K562 (cell line): ENCODE results near the gene MEIKIN. TPM values are rescaled to one million over a fixed set of nuclear protein-coding genes. Genes with fewer than 3 reads are reported as not detected.
A peak's percentile ranks its signal among the peaks of the same experiment; 100 is the strongest.
"Not testable (repeated sequence)": the region's sequence is repeated elsewhere in the genome, so short reads cannot be mapped to it uniquely, and the experiment has no call there.

Experiments used
- ATAC-seq: fragments of 200-7000 bp; cut with Tn5 transposase; 3 replicates; pipeline ENCODE4 v1.9.1; 2020; ENCODE audit warnings: moderate library complexity
- BruUV-seq: library from RNA; stranded (reverse); fragments of 400-500 nt; replicated peaks from 2 replicates; lab custom pipeline; 2021; lab: Mats Ljungman, UMichigan
- CTCF ChIA-PET: fragments of 300-600 bp; formaldehyde crosslinking; extraction: SDS; loops from one replicate; lab custom pipeline; 2021; ENCODE audit warnings: low intra/inter-chr PET ratio; lab: Yijun Ruan, JAX
- POLR2A ChIA-PET: fragments of 300-600, 350-650 bp; sonication (Branson Sonifier 250); formaldehyde crosslinking; extraction: SDS; loops from one replicate; lab custom pipeline; 2021; ENCODE audit warnings: antibody characterized with exemption, inconsistent platforms; lab: Yijun Ruan, JAX
- DNase-seq, 4 experiments: peaks; one replicate each; pipeline versions ENCODE4 v3.0.0 to v3.0.0-alpha.2; 2011 to 2018; ENCODE audit warnings: low spot score in 3 of 4, mixed read lengths in 3 of 4; ENCODE audit errors: extremely low read depth in 1 of 4
- FAIRE-seq: peaks from 2 replicates; lab custom pipeline; 2011; peaks lifted over from hg19 to GRCh38; lab: Jason Lieb, UNC
- H2AFZ ChIP-seq: 2 replicates; pipeline ENCODE4 v1.6.0; 2011; ENCODE audit warnings: low read depth, low read length, control low read depth, inconsistent platforms
- H3K27ac ChIP-seq: fragments of 200-600 bp; 3 replicates; pipeline ENCODE4 v1.8.0; 2011; ENCODE audit warnings: low read depth, mild to moderate bottlenecking, control low read depth, inconsistent platforms, low read length, moderate library complexity, mixed read lengths; ENCODE audit errors: extremely low read depth
- H3K27me3 ChIP-seq, 2 experiments: fragments of 300-600 bp in 1 of 2; 2 replicates in 1 of 2; 3 replicates in 1 of 2; pipeline versions ENCODE4 v1.6.0 to v1.8.0; 2011; ENCODE audit warnings: inconsistent platforms in 2 of 2, low read length in 2 of 2, mild to moderate bottlenecking in 1 of 2, mixed read lengths in 1 of 2, moderate library complexity in 1 of 2; ENCODE audit not compliant: control insufficient read depth in 2 of 2, insufficient read depth in 2 of 2
- H3K36me3 ChIP-seq: fragments of 300-600 bp; 3 replicates; pipeline ENCODE4 v1.8.0; 2011; ENCODE audit warnings: mild to moderate bottlenecking, low read length, inconsistent platforms; ENCODE audit not compliant: control insufficient read depth, insufficient read depth
- H3K4me1 ChIP-seq, 2 experiments: fragments of 200-600 bp in 1 of 2; replicated peaks in 1 of 2; 2 replicates in 1 of 2; 3 replicates in 1 of 2; pipeline versions ENCODE4 v1.5.1 to v1.8.0; 2011; ENCODE audit warnings: inconsistent platforms in 2 of 2, low read length in 2 of 2, mild to moderate bottlenecking in 1 of 2, mixed read lengths in 1 of 2, moderate library complexity in 1 of 2; ENCODE audit not compliant: control insufficient read depth in 2 of 2, insufficient read depth in 2 of 2
- H3K4me2 ChIP-seq: 2 replicates; pipeline ENCODE4 v1.6.1; 2011; ENCODE audit warnings: low read length, control low read depth, inconsistent platforms, mixed read lengths; ENCODE audit not compliant: insufficient read depth
- H3K4me3 ChIP-seq: fragments of 200-600 bp; sonication (generic), shearing (Covaris generic); 2 replicates; pipeline ENCODE4 v1.5.1; 2016; ENCODE audit warnings: control low read depth, inconsistent platforms
- H3K79me2 ChIP-seq: fragments of 200-600 bp; 3 replicates; pipeline ENCODE4 v1.8.0; 2011; ENCODE audit warnings: low read length, inconsistent platforms; ENCODE audit not compliant: control insufficient read depth, insufficient read depth
- H3K9ac ChIP-seq, 2 experiments: 2 replicates each; pipeline versions ENCODE4 v1.6.0 to v1.6.1; 2011; ENCODE audit warnings: low read depth in 2 of 2, low read length in 2 of 2, control low read depth in 1 of 2, inconsistent platforms in 1 of 2, mild to moderate bottlenecking in 1 of 2, mixed read lengths in 1 of 2; ENCODE audit not compliant: insufficient read depth in 1 of 2
- H3K9me1 ChIP-seq: one replicate; pipeline ENCODE4 v1.6.0; 2011; ENCODE audit warnings: inconsistent platforms, mild to moderate bottlenecking, low read length, moderate library complexity; ENCODE audit not compliant: control insufficient read depth, insufficient read depth
- H3K9me3 ChIP-seq: replicated peaks from 2 replicates; pipeline ENCODE4 v1.5.1; 2011; ENCODE audit warnings: low read depth, low read length, inconsistent platforms; ENCODE audit not compliant: control insufficient read depth, insufficient read depth
- H4K20me1 ChIP-seq: replicated peaks from 2 replicates; pipeline ENCODE4 v1.6.1; 2011; ENCODE audit warnings: low read length, inconsistent platforms, mixed read lengths; ENCODE audit not compliant: control insufficient read depth, insufficient read depth
- BCL6 ChIP-seq: fragments of 250-450 bp; sonication (Bioruptor Pico); IDR thresholded peaks from 2 replicates; pipeline ENCODE4 v1.4.0; 2020
- CC2D1A ChIP-seq: fragments of 450-650 bp; IDR thresholded peaks from 2 replicates; pipeline ENCODE4 v1.6.1; 2017; ENCODE audit warnings: mild to moderate bottlenecking
- E2F3 ChIP-seq: fragments of 250-450 bp; sonication (Bioruptor Pico); IDR thresholded peaks from 2 replicates; pipeline ENCODE4 v1.4.0; 2020; ENCODE audit warnings: mild to moderate bottlenecking
- JUN ChIP-seq, 2 experiments: sonication (generic) in 1 of 2; formaldehyde crosslinking in 1 of 2; IDR thresholded peaks; 2 replicates each; pipeline versions ENCODE4 v1.6.1 to v1.8.0; 2012 to 2022; ENCODE audit warnings: borderline replicate concordance in 2 of 2, mild to moderate bottlenecking in 2 of 2, improper control_type of control experiment in 1 of 2, low read depth in 1 of 2, low read length in 1 of 2, missing genetic modification reagents in 1 of 2
- KDM4B ChIP-seq, 2 experiments: fragments of 450-650 bp in 1 of 2; sonication (generic) in 1 of 2; IDR thresholded peaks; 2 replicates each; pipeline ENCODE4 v1.6.1; 2016 to 2017; ENCODE audit warnings: borderline replicate concordance in 2 of 2, antibody characterized with exemption in 1 of 2, low read depth in 1 of 2, mild to moderate bottlenecking in 1 of 2
- MEF2A ChIP-seq: IDR thresholded peaks from 2 replicates; pipeline ENCODE4 v1.6.1; 2011; ENCODE audit warnings: low read depth, mild to moderate bottlenecking, low read length, moderate library complexity; ENCODE audit not compliant: control insufficient read depth
- MIER1 ChIP-seq: fragments of 450-650 bp; IDR thresholded peaks from 2 replicates; pipeline ENCODE4 v1.6.1; 2016; ENCODE audit warnings: antibody characterized with exemption, mild to moderate bottlenecking, low read depth
- NR1H2 ChIP-seq: sonication (generic); formaldehyde crosslinking; IDR thresholded peaks from 2 replicates; pipeline ENCODE4 v1.4.0; 2020; ENCODE audit warnings: mild to moderate bottlenecking, missing genetic modification reagents
- OTX1 ChIP-seq: fragments of 450-650 bp; formaldehyde crosslinking; IDR thresholded peaks from 2 replicates; pipeline ENCODE4 v1.4.0; 2022; ENCODE audit warnings: mild to moderate bottlenecking
- RBM25 ChIP-seq: fragments of 200-400 bp; formaldehyde crosslinking; IDR thresholded peaks from 2 replicates; pipeline ENCODE4 v1.6.1; 2018; ENCODE audit warnings: low read length, low read depth, moderate library complexity; ENCODE audit not compliant: severe bottlenecking
- SAP30 ChIP-seq: fragments of 200-600 bp; sonication (generic); IDR thresholded peaks from 2 replicates; pipeline ENCODE4 v1.6.1; 2012; ENCODE audit warnings: borderline replicate concordance, low read depth, mild to moderate bottlenecking, moderate library complexity, low read length, control low read depth, inconsistent platforms; ENCODE audit not compliant: insufficient read depth, poor library complexity, severe bottlenecking
- ZFP36 ChIP-seq: fragments of 150-350 bp; IDR thresholded peaks from 2 replicates; pipeline ENCODE4 v1.6.1; 2018; ENCODE audit warnings: low read length, low read depth; ENCODE audit not compliant: partially characterized antibody
- ZNF12 ChIP-seq: sonication (generic); formaldehyde crosslinking; IDR thresholded peaks from 2 replicates; pipeline ENCODE4 v1.4.0; 2020; ENCODE audit warnings: mild to moderate bottlenecking, missing genetic modification reagents
- ZNF124 ChIP-seq: sonication (generic); formaldehyde crosslinking; IDR thresholded peaks from 2 replicates; pipeline ENCODE4 v1.8.1; 2022; ENCODE audit warnings: missing genetic modification reagents
- ZNF431 ChIP-seq: sonication (generic); formaldehyde crosslinking; IDR thresholded peaks from 2 replicates; pipeline ENCODE4 v1.8.0; 2022; ENCODE audit warnings: mild to moderate bottlenecking, missing genetic modification reagents
- ZNF584 ChIP-seq: fragments of 200-800 bp; sonication (Bioruptor generic); IDR thresholded peaks from 2 replicates; pipeline ENCODE4 v1.6.1; 2016; ENCODE audit warnings: low read depth, mild to moderate bottlenecking, missing genetic modification characterization, missing compliant biosample characterization
- ZNF79 ChIP-seq: fragments of 250-450 bp; sonication (Bioruptor Pico); IDR thresholded peaks from 2 replicates; pipeline ENCODE4 v1.4.0; 2020; ENCODE audit warnings: low read depth, mild to moderate bottlenecking, moderate library complexity
- WGBS: fragments of 100-300 bp; shearing (Covaris generic); methylation state at CpG from one replicate; pipeline ENCODE4 v1.1.6; 2016; ENCODE audit warnings: low coverage, mixed read lengths; ENCODE audit not compliant: insufficient coverage; ENCODE audit errors: missing lambda C conversion rate; 5-methylcytosine and 5-hydroxymethylcytosine counted together
- in situ Hi-C: fragments of 300-500 bp; cut with MboI; formaldehyde crosslinking; loops from 4 replicates; pipeline ENCODE4 v1.15.0; 2018; ENCODE audit warnings: inconsistent platforms, mixed read lengths
- intact Hi-C: fragments of 100-400 bp; cut with micrococcal nuclease; formaldehyde crosslinking; loops from 2 replicates; pipeline ENCODE4 v1.14.2; 2022
- polyA plus RNA-seq, 8 experiments: library from polyadenylated mRNA; depleted of rRNA in 4 of 8; stranded (reverse) in 5 of 8; unstranded in 3 of 8; fragments of >200 nt; fragmentation: Nextera tagmentation in 2 of 8; fragmentation: Illumina TruSeq in 1 of 8; extraction: Ambion mirVana in 2 of 8; extraction: Trizol in 1 of 8; gene quantifications; 2 replicates each; pipeline versions ENCODE4 v1.2.1 to v1.2.3, GENCODE V29; 2011 to 2014; ENCODE audit warnings: inconsistent platforms in 1 of 8, missing spikeins in 1 of 8
- total RNA-seq, 7 experiments: library from RNA; depleted of rRNA in 6 of 7; stranded (reverse); fragments of >200 nt in 6 of 7; fragmentation: Illumina TruSeq in 2 of 7; extraction: Trizol in 2 of 7; gene quantifications; 2 replicates each; pipeline versions ENCODE4 v1.2.1 to v1.2.3, GENCODE V29; 2011 to 2021; ENCODE audit warnings: low replicate concordance in 1 of 7

MEIKIN gene
- total and polyA plus RNA-seq, 9 of the 15 experiments (the other 6 are each of a cell fraction or from before 2014, with no cell fraction given): 0.18 TPM; not detected in 8

- CTCF ChIA-PET, H3K4me3 ChIP-seq, H3K9me3 ChIP-seq, FAIRE-seq, H3K9me1 ChIP-seq, BruUV-seq, in situ Hi-C loops, H4K20me1 ChIP-seq, intact Hi-C loops, H3K9ac ChIP-seq, H3K27me3 ChIP-seq, H3K4me1 ChIP-seq, H3K4me2 ChIP-seq, DNase-seq, H3K36me3 ChIP-seq, H2AFZ ChIP-seq, POLR2A ChIA-PET, ATAC-seq, H3K79me2 ChIP-seq, H3K27ac ChIP-seq: not testable (repeated sequence)
- TF ChIP-seq ZFP36: peak; percentile 56
- WGBS: 10% methylated on average over 2 of the region's 2 CpGs
These were observed 112.8 kb downstream of the MEIKIN start for GRCh38 chr5:131832702-131833101.

- intact Hi-C loops (no loop called here), in situ Hi-C loops (no loop called here)
- no TSS peak for BruUV-seq
- Histone ChIP-seq H3K27ac (no peak overlapping the region), H3K4me3 (no peak overlapping the region), H3K4me2 (no peak overlapping the region), H4K20me1 (no peaks in the 10 kb centered on the region), H3K9me3 (no peaks in the 10 kb centered on the region), H3K9ac (no peak overlapping the region), H3K79me2 (no peaks in the 10 kb centered on the region), H3K4me1 (no peaks in the 10 kb centered on the region), H2AFZ (no peak overlapping the region), H3K27me3 (no peaks in the 10 kb centered on the region), H3K36me3 (no peaks in the 10 kb centered on the region), H3K9me1 (no peaks in the 10 kb centered on the region)
- POLR2A ChIA-PET: interaction anchor here (0.6 kb wide), 1 partner anchor 25 kb away, joined by 4 read pairs; no protein-coding TSS in a partner anchor
- ATAC-seq: no peak
- FAIRE-seq: no peak
- DNase-seq: no peak
- 54% methylated on average over 2 of the region's 2 CpGs for WGBS
- CTCF ChIA-PET: no interaction called here
- no peak for TF ChIP-seq MEF2A
- TF ChIP-seq RBM25: no peak
- no peak for TF ChIP-seq ZNF431 (CRISPR knock-in tag)
- no peak for TF ChIP-seq OTX1
- TF ChIP-seq ZNF124: no peak
- TF ChIP-seq ZNF79 (CRISPR knock-in tag): no peak
- TF ChIP-seq MIER1: no peak
- TF ChIP-seq ZNF584 (CRISPR knock-in tag): no peak
- no peak for TF ChIP-seq JUN (IDR thresholded peaks at IDR 0.05; ENCODE audit: borderline replicate concordance, low read depth, low read length)
- TF ChIP-seq JUN (CRISPR knock-in tag; IDR thresholded peaks at IDR 0.05; ENCODE audit: borderline replicate concordance): no peak
- no peak for TF ChIP-seq SAP30
- TF ChIP-seq BCL6 (CRISPR knock-in tag): no peak
- no peak for TF ChIP-seq KDM4B (IDR thresholded peaks at IDR 0.05; ENCODE audit: borderline replicate concordance in 2 of 2, low read depth in 1 of 2)
- no peak for TF ChIP-seq E2F3 (CRISPR knock-in tag)
- TF ChIP-seq NR1H2 (CRISPR knock-in tag): no peak
- TF ChIP-seq ZNF12 (CRISPR knock-in tag): no peak
- no peak for TF ChIP-seq CC2D1A
These were observed 120.0 kb downstream of the MEIKIN start for GRCh38 chr5:131825404-131826013.
